Liver (tissue), 9 donors: ENCODE results near the gene ACADSB. TPM values are rescaled to one million over a fixed set of nuclear protein-coding genes. Genes with fewer than 3 reads are reported as not detected.

Experiments used
- DNase-seq: peaks from one replicate; pipeline ENCODE4 v3.0.0-alpha.2; 2017; ENCODE audit warnings: low spot score
- H3K27ac ChIP-seq, 2 donors: one replicate each; pipeline ENCODE4 v1.7.0; 2013; ENCODE audit warnings: inconsistent platforms in 2 of 2, low read length in 2 of 2, control low read depth in 1 of 2, low read depth in 1 of 2, mild to moderate bottlenecking in 1 of 2
- H3K27me3 ChIP-seq, 4 donors: one replicate each; pipeline versions ENCODE4 v1.6.1 to v1.7.0; 2013; ENCODE audit warnings: low read length in 3 of 4, inconsistent platforms in 1 of 4, mild to moderate bottlenecking in 1 of 4, moderate library complexity in 1 of 4; ENCODE audit not compliant: control insufficient read depth in 4 of 4, insufficient read depth in 4 of 4
- H3K36me3 ChIP-seq, 4 donors: one replicate each; pipeline versions ENCODE4 v1.6.1 to v1.7.0; 2013; ENCODE audit warnings: low read length in 3 of 4, mild to moderate bottlenecking in 3 of 4, low read depth in 1 of 4, moderate library complexity in 1 of 4; ENCODE audit not compliant: control insufficient read depth in 4 of 4, insufficient read depth in 3 of 4
- H3K4me1 ChIP-seq, 4 donors: one replicate each; pipeline versions ENCODE4 v1.6.1 to v1.7.0; 2013; ENCODE audit warnings: low read length in 3 of 4, mild to moderate bottlenecking in 3 of 4, moderate library complexity in 1 of 4; ENCODE audit not compliant: control insufficient read depth in 4 of 4, insufficient read depth in 4 of 4
- H3K4me3 ChIP-seq, 3 donors: one replicate each; pipeline versions ENCODE4 v1.6.1 to v1.7.0; 2013; ENCODE audit warnings: low read length in 3 of 3, control low read depth in 1 of 3, low read depth in 1 of 3, mild to moderate bottlenecking in 1 of 3
- H3K9ac ChIP-seq, 2 donors: one replicate each; pipeline ENCODE4 v1.7.0; 2013; ENCODE audit warnings: low read length in 2 of 2, mild to moderate bottlenecking in 2 of 2, moderate library complexity in 2 of 2, control low read depth in 1 of 2, low read depth in 1 of 2
- H3K9me3 ChIP-seq, 4 donors: one replicate each; pipeline versions ENCODE4 v1.6.1 to v1.7.0; 2013; ENCODE audit warnings: low read length in 3 of 4; ENCODE audit not compliant: control insufficient read depth in 4 of 4
- ATF3 ChIP-seq: IDR thresholded peaks from 2 replicates; pipeline ENCODE4 v1.6.1; 2016; ENCODE audit warnings: antibody characterized with exemption
- CTCF ChIP-seq: fragments of 150-350 bp; IDR thresholded peaks from 2 replicates; pipeline ENCODE4 v1.5.1; 2017; ENCODE audit warnings: improper control_type of control experiment, low read depth, low read length; ENCODE audit not compliant: missing input control
- EGR1 ChIP-seq, 2 donors: IDR thresholded peaks; 2 replicates each; pipeline ENCODE4 v1.6.1; 2016 to 2018; ENCODE audit warnings: antibody characterized with exemption in 2 of 2, low read depth in 2 of 2
- FOXA1 ChIP-seq: IDR thresholded peaks from 2 replicates; pipeline ENCODE4 v1.6.1; 2016; ENCODE audit warnings: antibody characterized with exemption
- FOXA2 ChIP-seq: IDR thresholded peaks from 2 replicates; pipeline ENCODE4 v1.6.1; 2016; ENCODE audit warnings: antibody characterized with exemption
- GABPA ChIP-seq, 2 donors: IDR thresholded peaks in 1 of 2; conservative IDR thresholded peaks in 1 of 2; 2 replicates each; pipeline ENCODE4 v1.6.1; 2016; ENCODE audit warnings: antibody characterized with exemption in 2 of 2, mild to moderate bottlenecking in 1 of 2, moderate library complexity in 1 of 2
- HNF4A ChIP-seq, 2 donors: conservative IDR thresholded peaks; 2 replicates each; pipeline ENCODE4 v1.6.1; 2016; ENCODE audit warnings: antibody characterized with exemption in 2 of 2, mild to moderate bottlenecking in 2 of 2
- HNF4G ChIP-seq: IDR thresholded peaks from 2 replicates; pipeline ENCODE4 v1.6.1; 2016; ENCODE audit warnings: antibody characterized with exemption
- JUND ChIP-seq, 2 donors: IDR thresholded peaks; 2 replicates each; pipeline ENCODE4 v1.6.1; 2016; ENCODE audit warnings: antibody characterized with exemption in 2 of 2
- MAX ChIP-seq: IDR thresholded peaks from 2 replicates; pipeline ENCODE4 v1.6.1; 2016; ENCODE audit warnings: antibody characterized with exemption
- NR2F2 ChIP-seq: IDR thresholded peaks from 2 replicates; pipeline ENCODE4 v1.6.1; 2016; ENCODE audit warnings: antibody characterized with exemption
- RAD21 ChIP-seq, 2 donors: IDR thresholded peaks; 2 replicates each; pipeline ENCODE4 v1.6.1; 2016; ENCODE audit warnings: antibody characterized with exemption in 2 of 2, mild to moderate bottlenecking in 2 of 2
- REST ChIP-seq: IDR thresholded peaks from 2 replicates; pipeline ENCODE4 v1.6.1; 2016; ENCODE audit warnings: antibody characterized with exemption, mild to moderate bottlenecking
- RXRA ChIP-seq, 2 donors: IDR thresholded peaks; 2 replicates each; pipeline ENCODE4 v1.6.1; 2017 to 2018; ENCODE audit warnings: antibody characterized with exemption in 2 of 2, mild to moderate bottlenecking in 1 of 2
- SP1 ChIP-seq: IDR thresholded peaks from 2 replicates; pipeline ENCODE4 v1.6.1; 2018; ENCODE audit warnings: antibody characterized with exemption, mild to moderate bottlenecking
- TAF1 ChIP-seq: conservative IDR thresholded peaks from 2 replicates; pipeline ENCODE4 v1.6.1; 2016; ENCODE audit warnings: antibody characterized with exemption, mild to moderate bottlenecking
- YY1 ChIP-seq: IDR thresholded peaks from 2 replicates; pipeline ENCODE4 v1.6.1; 2016; ENCODE audit warnings: antibody characterized with exemption, mild to moderate bottlenecking
- ZBTB33 ChIP-seq: IDR thresholded peaks from 2 replicates; pipeline ENCODE4 v1.6.1; 2016; ENCODE audit warnings: antibody characterized with exemption
- WGBS: extraction: QIAGEN DNeasy Blood & Tissue Kit; methylation state at CpG from one replicate; pipeline ENCODE4 v1.1.7; 2013; 5-methylcytosine and 5-hydroxymethylcytosine counted together
- polyA plus RNA-seq, 2 donors: library from polyadenylated mRNA; stranded (reverse) in 1 of 2; unstranded in 1 of 2; fragments of 200-250 nt in 1 of 2; fragments of >200 nt in 1 of 2; fragmentation: Nextera tagmentation in 1 of 2; extraction: Ambion mirVana in 1 of 2; gene quantifications; one replicate each; pipeline versions ENCODE4 v1.2.1 to v1.2.3, GENCODE V29; 2013 to 2015
- total RNA-seq, 2 donors: library from RNA; depleted of rRNA; stranded (reverse); fragments of >200 nt; gene quantifications; one replicate each; pipeline ENCODE4 v1.2.3, GENCODE V29; 2014
- donor health status: healthy.
- donor health status: healthy.
- donor health status: healthy.
- donor health status: healthy.
- donor health status: healthy.

The ACADSB gene
- total and polyA plus RNA-seq, 4 donors, result 97.9 to 164 (median 110) TPM

- no peaks in the 10 kb centered on the region for H3K27me3 ChIP-seq
- 80% methylated on average over 6 of the region's 6 CpGs for WGBS
- TF ChIP-seq RXRA (IDR thresholded peaks at IDR 0.05) (no peak), RAD21 (IDR thresholded peaks at IDR 0.05) (no peak), NR2F2 (no peak), FOXA1 (no peak), CTCF (no peak), TAF1 (no peak), FOXA2 (no peak), ZBTB33 (no peak), MAX (no peak), YY1 (no peak), ATF3 (no peak)
- H3K4me3 ChIP-seq, result no peak overlapping the region
- no peak overlapping the region for H3K27ac ChIP-seq
- H3K4me1 ChIP-seq, result peaks cover 0 to 3% (median 0%) of the 10 kb centered on the region in 4 donors
- no peaks in the 10 kb centered on the region for H3K9me3 ChIP-seq
- no peaks in the 10 kb centered on the region for H3K36me3 ChIP-seq
- no peak overlapping the region for H3K9ac ChIP-seq
- DNase-seq, result no peak
Measured at GRCh38 chr10:123073187-123073586, 64.4 kb downstream of the ACADSB start.

GRCh38 chr10:123074215-123074614 lies 65.4 kb downstream of the ACADSB start:
- Histone ChIP-seq H3K27me3 (no peaks in the 10 kb centered on the region), H3K9me3 (no peaks in the 10 kb centered on the region), H3K36me3 (no peaks in the 10 kb centered on the region), H3K9ac (no peak overlapping the region), H3K4me1 (no peaks in the 10 kb centered on the region), H3K4me3 (no peak overlapping the region), H3K27ac (no peak overlapping the region)
- 90% methylated on average over 5 of the region's 5 CpGs for WGBS
- no peak for DNase-seq
- no peak for TF ChIP-seq ZBTB33
- TF ChIP-seq SP1, result no peak
- TF ChIP-seq HNF4A (conservative IDR thresholded peaks at IDR 0.05), result no peak
- no peak for TF ChIP-seq FOXA1
- no peak for TF ChIP-seq RXRA (IDR thresholded peaks at IDR 0.05)
- TF ChIP-seq CTCF, result no peak
- no peak for TF ChIP-seq JUND (IDR thresholded peaks at IDR 0.05)
- TF ChIP-seq FOXA2, result no peak
- TF ChIP-seq REST, result no peak
- TF ChIP-seq YY1, result no peak
- no peak for TF ChIP-seq NR2F2
- TF ChIP-seq ATF3, result no peak
- no peak for TF ChIP-seq HNF4G
- TF ChIP-seq RAD21 (IDR thresholded peaks at IDR 0.05), result no peak
- TF ChIP-seq GABPA (IDR thresholded peaks at IDR 0.05 in 1 of 2, conservative IDR thresholded peaks at IDR 0.05 in 1 of 2), result no peak
- TF ChIP-seq TAF1, result no peak
- TF ChIP-seq EGR1 (IDR thresholded peaks at IDR 0.05; ENCODE audit: low read depth in 2 of 2), result no peak
